GM18858 (cell line): Measurements from ENCODE around the gene PDSS1.

Experiments used
- ATAC-seq: cut with Tn5 transposase; IDR thresholded peaks from one replicate; pipeline ENCODE4 v1.9.1; 2021; ENCODE audit not compliant: unreplicated experiment

PDSS1 gene

DNA sequence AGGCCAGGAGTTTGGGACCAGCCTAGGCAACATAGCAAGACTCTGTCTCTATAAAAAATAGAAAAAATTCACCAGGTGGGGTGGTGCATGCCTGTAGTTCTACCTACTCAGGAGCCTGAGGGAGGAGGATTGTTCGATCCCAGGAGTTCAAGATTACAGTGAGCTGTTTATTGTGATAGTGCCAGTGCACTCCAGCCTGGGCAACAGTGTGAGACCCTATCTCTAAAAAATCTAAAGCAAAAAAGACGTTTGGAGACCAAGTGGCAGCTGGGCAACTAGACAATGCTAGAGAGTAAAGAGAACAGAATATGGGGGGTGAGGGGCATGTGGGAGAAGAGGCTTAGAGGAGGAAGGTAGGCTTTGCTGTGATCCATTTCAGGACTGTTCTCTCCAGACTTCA is 1.4 kb downstream of the PDSS1 start:
- no peak for ATAC-seq

DNA sequence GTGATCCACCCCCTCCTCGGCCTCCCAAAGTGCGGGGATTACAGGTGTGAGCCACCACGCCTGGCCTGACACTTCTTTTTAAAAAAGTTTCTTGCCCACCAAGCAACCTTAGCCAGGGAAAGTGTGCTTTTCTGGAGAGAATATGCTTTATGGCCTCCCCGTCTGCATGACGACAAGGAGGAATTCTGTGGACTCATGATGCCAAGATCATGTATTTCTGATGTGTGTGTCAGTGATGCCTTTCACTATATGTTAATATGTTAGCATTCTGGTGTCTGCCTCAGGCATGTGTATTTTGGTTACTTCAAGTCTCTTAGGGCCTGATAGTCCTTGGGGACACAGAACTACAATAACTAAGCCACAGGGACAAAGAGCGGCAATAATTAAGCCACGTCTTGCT is 2.1 kb downstream of the PDSS1 start:
- no peak for ATAC-seq

DNA sequence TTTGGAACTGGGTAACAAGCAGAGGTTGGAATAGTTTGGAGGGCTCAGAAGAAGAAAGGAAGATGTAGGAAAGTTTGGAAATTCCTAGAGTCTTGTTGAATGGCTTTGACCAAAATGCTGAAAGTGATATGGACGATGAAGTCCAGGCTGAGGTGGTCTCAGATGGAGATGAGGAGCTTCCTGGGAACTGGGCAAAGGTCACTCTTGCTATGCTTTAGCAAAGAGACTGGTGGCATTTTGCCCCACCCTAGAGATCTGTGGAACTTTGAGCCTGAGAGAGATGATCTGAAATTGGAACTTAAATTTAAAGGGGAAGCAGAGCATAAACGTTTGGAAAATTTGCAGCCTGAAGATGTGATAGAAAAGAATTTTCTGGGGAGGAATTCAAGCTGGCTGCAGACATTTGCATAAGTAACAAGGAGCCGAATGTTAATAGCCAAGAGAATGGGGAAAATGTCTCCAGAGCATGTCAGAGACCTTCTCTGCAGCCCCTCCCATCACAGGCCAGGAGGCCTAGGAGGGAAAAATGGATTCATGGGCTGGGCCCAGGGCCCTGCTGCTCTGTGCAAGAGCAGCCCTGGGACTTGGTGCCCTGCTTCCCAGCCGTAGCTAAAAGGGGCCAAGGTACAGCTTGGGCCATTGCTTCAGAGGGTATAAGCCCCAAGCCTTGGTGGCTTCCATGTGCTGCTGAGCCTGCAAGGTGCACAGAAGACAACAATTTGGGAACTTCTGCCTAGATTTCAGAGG is 3.6 kb downstream of the PDSS1 start:
- ATAC-seq, result no peak

DNA sequence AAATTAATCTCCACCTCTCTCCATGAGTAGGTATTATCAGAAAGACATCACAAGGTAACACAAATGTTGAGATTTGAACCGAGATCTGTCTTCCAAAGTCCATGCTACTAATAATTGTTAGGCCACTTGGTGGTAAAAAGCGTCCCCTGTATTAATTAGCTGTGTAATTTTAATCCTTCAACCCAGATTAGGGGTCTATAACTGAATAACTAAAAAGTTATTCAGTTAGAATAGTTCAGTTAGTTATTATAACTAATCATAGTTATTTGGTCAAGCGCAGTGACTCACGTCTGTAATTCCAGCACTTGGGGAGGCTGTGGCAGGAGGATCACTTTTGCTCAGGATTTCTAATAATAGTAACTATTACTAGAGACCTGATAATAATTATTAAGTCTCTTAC is 5.6 kb downstream of the PDSS1 start:
- ATAC-seq, result no peak

DNA sequence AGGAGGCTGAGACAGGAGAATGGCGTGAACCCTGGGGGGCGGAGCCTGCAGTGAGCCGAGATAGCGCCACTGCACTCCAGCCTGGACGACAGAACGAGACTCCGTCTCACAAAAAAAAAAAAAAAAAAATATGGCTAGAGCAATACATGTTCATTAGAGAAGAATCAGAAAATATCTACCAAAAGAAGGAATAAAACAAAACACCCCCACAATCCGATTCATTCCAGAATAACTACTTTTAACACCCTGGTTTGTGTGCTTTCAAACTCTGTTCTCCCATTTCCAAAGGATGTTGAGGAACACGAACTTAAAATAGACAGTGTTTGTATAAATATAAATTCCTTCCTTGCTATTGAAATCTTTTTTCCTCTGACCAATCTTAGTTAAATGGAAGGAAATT is 6.5 kb downstream of the PDSS1 start:
- ATAC-seq, result no peak

DNA sequence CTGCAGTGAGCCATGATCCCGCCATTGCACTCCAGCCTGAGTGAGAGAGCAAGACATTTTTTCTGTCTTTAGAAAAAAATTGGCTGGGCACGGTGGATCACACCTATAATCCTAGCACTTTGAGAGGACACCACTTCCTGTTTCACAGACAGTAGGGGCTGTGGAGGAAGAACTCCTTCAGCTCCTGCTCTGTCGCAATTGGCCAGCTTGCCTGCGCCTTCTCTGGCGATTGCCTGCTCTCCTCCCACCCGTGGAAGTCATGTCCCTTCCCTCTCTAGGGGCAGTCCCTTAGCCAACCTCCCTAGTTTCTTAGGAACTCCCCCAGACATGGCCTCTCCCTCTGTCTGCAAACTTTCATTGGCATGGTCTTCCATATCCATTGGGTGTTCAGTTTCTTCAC is 8.7 kb downstream of the PDSS1 start:
- ATAC-seq, result no peak

DNA sequence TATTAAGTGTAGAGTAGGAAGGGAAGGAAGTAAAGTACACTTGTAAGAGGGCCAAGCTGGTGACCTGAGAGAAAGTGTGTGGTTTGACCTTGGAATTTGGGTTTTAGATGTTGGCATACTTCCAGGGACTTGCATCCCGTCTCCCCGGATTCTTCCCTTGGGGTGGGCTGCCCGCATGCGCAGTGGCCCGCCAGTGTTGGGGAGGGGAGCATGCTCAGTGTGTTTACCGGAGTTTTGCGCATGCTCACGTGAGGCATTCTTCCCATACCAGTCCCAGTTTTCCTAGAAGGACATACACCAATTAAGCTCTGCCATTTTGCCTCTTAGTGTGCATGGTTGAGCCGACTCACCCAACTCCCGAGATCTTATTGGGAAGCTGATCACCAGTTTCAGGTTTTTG is 9.4 kb downstream of the PDSS1 start:
- no peak for ATAC-seq

DNA sequence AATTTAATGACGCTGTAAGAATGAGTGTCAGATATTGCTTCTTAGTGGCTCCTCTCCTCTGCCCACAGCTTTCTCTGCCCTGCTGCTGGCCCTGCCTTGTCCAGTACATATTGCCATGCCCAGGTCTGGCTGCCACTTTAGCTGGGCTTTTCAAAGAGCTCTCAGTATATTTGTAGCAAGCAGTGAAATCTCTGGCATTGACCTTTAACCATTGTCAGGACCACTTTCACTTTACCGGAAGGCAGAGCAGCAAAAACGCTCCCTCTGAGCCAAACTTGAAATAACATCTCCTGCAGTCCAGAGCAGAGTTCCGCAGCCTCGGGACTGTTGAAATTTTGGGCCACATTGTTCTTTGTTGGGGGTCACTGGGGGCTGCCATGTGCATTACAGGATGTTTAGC is 13.8 kb downstream of the PDSS1 start:
- no peak for ATAC-seq

DNA sequence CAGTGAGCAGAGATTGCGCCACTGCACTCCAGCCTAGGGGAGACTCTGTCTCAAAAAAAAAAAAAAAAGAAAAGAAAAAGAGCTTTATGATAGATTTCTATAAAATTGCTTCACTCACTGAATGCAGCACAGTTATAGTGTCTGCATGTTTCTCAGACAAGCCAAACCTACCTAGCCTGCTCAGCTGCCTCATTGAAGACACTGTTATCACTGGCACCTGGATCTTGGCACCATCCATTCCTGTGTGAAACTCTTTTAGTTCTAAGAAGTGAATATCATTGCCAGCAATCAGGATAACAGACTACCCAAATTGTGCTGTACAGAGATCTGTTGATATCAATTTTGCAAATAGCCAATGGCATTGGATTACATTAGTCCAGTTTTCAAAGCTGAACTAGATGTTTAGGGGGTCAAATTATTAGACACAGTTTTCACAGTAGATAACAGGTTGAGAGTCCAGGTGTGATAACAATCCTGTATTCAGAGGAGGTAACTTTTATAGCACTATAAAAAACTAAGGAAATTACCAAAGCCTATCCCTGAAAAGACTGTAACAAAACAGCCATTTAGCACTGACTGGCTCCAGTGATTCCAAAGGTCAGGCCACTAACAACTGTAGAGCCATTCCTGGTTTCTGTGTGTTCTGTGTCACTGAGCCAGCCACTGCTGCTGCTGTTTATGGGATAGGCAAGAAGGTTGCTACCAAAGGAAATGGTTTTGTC is 17.1 kb downstream of the PDSS1 start:
- no peak for ATAC-seq

DNA sequence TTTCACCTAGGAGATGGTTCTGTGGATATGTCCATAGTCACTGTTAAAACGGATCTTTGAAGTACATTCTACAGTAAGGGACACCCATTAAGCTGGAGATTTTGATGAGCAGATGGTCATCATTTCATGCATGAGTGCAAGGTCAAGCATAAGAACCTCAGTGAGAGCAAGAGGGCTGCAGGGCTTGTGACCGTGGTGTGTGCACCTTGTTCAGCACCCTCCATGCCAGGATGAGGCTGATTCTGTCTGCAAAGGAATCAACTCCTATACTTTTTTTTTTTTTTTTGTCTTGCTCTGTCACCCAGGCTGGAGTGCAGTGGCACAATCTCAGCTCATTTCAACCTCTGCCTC is 17.6 kb downstream of the PDSS1 start:
- ATAC-seq, result no peak

DNA sequence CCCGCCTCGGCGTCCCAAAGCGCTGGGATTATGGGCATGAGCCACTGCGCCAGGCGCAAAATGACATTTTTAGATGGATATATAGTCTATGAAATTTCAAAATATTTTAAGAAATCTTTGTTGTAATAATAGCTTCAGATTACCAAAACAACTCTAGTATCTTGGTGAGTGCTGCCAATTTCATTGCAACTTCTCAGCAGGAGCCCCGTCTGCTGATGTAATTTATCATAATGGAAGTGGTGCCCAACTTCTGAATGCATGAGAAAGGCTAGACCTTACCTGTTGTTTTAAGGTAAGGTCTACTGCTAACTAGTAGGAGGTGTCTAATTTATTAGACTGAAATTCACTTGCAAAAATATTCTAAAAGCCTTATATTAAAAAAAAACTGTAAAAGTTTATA is 20.0 kb downstream of the PDSS1 start:
- no peak for ATAC-seq

DNA sequence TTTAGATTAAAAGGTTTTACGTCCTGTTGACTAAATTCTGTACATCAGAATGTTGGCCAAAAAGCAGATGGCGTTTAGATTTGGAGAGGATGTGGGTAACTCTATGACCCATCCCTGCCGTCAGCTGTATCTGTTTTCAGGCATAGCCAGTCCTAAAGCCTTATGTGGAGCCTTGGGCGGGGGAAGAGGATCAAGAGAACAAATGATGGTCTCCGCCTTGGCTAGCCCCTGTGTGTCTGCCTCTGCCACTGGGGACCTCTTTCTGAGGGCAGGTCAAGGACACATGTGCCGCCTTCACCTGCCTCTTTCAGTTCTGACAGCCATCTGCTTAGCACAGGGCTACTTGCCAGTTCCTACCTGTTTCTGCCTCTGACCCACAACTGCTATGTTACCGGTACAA is 24.1 kb downstream of the PDSS1 start:
- ATAC-seq, result no peak

DNA sequence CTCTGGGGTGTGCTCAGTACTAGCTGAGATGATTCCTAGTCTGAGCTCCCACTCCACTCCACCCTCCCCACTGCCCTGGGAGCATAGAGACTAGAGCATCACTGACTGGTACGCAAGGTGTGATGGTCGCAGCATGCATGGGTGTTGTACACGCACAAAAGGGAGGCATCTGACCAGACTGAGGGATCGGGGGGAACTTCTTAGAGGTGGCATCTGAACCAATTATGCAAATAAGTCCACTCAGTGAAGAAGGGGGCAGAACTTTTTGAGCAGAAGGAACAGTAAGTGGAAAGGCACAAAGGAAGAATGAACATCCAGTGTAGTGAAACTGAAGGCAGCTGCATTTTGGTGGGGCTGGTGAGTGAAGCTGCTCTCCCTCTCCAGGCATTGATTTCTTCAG is 25.5 kb downstream of the PDSS1 start:
- ATAC-seq, result no peak

DNA sequence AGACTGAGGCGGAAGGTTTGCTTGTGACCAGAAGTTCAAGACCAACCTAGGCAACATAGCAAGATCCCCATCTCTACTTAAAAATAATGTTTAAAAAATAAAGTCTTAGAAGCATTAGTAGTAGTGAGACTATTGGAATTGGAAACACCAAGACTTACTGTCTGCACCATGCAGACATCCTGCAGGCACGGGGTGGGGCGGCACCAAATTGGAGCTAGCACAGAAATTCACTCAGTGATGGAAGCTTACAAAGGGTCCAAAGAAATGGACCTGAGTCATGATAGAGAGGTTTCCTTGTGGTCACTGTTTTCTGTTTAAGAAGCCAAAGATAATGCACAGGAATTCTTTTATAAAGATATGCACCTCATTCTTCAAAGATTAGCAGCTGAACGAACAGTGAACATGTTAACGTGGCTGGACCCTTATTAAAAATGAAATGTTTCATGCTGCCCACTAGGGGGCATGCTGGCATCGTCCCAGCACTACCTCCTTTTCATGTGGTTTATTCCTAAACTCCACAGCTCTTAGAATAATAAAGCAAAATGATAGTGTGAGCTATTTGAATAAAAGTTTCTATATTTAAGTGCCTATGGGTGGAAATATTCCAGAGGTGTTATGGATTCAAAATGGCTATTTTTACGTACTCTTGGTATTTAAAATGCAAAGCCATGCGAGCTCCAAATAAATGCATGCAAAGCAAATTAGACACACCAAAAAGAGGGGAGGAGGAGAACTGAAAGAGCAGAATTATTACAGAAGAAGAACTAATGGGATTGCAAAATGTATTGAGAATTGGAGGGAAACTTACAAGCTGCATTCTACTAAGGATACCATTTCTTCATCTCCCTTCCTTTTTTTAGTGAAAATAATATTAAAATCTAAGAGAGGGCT is 28.6 kb downstream of the PDSS1 start:
- no peak for ATAC-seq

DNA sequence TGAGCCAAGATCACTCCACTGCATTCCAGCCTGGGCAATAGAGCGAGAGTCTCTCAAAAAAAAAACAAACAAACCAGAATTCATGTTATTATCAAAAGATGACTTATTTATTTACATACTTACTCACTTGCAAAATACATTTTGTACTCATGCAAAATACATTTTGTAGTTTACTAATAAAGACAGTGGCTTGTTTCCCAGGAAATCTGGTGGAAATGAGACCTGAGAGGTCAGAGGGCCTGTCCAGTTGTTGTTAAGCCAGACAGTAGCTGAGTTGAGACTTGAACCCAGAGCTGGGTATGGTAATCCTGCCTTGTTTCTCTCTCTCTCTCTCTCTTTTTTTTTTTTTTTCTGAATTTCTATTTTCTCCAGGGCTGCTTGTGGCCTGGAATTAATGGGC is 29.5 kb downstream of the PDSS1 start:
- ATAC-seq, result no peak

DNA sequence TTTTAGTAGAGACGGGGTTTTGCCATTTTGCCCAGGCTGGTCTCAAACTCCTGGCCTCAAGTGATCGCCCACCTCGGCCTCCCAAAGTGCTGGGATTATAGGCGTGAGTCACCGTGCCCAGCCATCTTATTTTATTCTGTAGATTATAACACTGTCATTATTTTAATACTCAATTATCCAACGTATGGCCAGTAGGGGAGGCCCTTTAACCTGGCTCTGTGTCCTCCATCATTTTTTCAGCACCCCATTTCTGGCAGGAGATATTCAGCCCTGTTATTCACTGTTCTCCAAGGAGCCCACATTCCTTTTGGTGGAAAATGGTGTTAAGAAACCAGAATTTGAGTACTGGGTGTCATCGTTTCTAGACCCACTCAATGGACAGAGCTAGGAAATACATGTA is 31.5 kb downstream of the PDSS1 start:
- ATAC-seq, result no peak

DNA sequence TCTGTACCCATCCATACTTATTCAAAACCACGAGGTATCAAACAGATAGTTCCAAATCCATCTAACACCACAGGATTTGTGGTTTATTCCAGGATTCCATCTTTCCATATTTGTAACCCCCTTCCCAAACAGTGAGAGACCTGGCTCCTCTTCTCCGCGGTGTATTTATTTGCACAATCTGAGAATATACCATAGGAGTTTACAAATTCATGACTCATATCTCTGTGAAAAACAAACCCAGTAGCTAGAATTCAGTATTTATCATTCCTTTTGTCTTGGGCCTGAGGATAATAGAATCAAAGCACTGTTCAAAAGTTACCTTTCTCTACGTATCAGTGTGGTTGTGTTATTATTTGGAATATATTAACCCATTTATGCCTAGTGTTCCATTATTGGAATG is 31.9 kb downstream of the PDSS1 start:
- ATAC-seq, result no peak

DNA sequence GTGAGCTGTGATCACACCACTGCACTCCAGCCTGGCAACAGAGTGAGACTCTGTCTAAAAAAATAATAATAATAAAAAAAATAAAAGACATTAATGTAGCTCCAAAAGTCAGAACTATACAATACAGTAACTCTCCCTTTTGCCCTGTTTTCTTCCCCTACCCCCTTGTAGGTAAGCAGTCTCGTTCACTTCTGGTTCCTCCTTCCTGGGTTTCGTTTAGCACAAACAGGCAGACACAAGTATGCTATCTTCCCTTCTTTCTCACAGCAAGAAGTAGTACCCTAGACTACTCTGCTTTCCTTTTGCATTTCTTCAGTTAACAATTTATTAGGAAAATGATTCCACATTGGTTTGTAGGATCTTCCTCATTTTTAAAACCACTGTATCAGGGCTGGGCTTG is 33.1 kb downstream of the PDSS1 start:
- ATAC-seq, result no peak

DNA sequence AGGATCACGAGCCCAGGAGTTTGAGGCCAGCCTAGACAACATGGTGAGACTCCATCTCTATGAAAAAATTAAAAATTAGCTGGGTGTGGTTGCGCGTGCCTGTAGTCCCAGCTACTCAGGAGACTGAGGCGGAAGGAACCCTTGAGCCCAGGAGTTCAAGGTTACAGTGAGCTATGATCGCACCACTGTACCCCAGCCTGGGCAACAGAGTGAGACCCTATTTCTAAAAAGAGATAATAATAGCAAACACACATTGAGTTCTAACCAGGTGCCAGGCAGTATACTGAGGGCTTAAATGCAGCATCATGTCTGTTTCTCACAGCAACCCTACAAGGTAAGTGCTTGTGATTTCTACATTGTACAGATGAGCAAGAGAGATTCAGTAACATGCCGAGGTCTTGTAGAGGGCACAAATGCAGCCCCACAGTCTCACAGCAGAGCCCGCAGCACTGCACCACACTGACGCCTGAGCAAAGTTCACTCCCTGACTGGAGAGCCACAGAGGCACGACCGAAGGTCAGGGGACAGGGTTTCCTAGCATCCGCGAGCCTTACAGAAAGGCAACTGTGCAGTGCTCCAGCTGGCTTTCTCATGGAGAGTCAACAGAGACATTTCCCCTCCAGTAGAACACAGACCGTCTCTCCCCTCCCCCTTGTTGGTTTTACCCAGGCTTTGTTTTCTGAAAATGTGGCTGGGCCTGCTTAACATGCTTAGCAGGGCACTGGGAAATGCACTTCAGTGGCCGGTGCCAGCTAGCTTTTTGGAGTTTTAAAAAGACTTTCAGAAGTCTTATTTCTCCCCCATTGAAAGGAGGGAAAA is 36.5 kb downstream of the PDSS1 start:
- no peak for ATAC-seq

DNA sequence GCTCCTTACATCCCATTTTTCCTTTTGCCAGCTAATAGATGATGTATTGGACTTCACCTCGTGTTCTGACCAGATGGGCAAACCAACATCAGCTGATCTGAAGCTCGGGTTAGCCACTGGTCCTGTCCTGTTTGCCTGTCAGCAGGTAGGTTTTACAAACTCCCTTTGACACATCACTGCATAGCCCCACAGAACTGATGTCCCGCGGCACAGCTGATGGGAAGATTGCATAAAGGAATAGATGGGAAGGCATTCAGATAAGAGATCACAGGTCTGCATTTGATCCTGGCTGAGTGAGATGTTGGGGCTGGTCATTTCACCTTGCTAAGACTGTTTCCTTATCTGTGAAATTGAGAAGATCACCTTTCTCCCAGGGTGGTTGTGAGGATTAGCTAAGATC is 37.9 kb downstream of the PDSS1 start:
- no peak for ATAC-seq

DNA sequence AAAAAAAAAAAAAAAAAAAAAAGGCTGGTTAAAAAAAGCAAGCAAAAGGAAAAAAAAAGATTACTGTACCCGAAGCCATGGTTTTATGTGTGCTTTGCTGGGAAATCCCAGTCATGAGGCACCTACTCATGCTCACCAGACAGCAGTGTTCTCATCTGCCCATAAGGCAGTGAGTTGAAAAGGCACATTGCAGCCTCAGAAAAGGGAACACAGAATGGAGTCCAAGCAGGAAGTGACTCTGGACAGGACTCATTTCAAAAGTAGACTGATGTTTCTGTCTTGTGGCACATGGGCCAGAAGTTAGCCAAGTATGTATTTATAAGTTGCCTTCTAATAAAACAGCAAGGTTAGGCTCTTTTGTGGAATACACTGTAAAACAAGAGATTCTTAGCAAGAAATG is 40.2 kb downstream of the PDSS1 start:
- peak; percentile 78 for ATAC-seq
